ENCODE results near the gene TOP3B. TPM values are rescaled to one million over a fixed set of nuclear protein-coding genes. Genes with fewer than 3 reads are reported as not detected.
A peak's percentile ranks its signal among the peaks of the same experiment; 100 is the strongest.

TOP3B gene
- total RNA-seq, 1 experiment from 2014 or later: 29.3 TPM

GRCh38 chr22:21985214-21985613 lies 2.6 kb upstream of the TOP3B start:
- DNase-seq (ENCODE audit: unreplicated experiment): no peak

DNA sequence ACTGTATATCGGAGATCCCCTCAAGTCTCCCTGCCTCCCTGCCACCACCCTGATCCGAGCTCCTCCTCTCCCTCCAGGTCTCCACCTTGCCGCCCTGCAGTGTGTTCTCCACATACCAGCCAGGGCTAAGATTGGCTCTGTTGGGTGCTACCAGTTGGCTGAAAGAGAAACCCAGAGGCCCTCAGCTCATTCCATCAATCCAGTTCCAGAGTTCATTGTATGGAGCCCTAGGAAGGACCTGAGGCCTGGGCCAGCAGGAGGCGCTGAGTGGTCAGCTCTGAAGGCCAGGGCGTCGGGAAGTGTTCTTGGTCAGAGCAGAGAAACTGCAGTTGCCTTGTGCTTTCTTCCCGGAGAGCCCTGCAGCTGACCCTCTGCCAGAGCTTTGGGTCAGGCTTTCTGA lies 2.2 kb upstream of the TOP3B start:
- H3K4me1 Mint-ChIP-seq (ENCODE audit: insufficient read depth, unreplicated experiment): no peaks in the 10 kb centered on the region
- no TSS peak for BruUV-seq (replicated peaks)
- peak; percentile 27 for DNase-seq (ENCODE audit: unreplicated experiment)
- ChIA-PET POLR2A (no interaction called here), CTCF (interaction anchor here (0.5 to 1.0 kb wide), 4 partner anchors 12 to 1082 kb away, joined by 3 read pairs; no protein-coding TSS in a partner anchor)
- H3K27ac Mint-ChIP-seq (ENCODE audit: low read depth, unreplicated experiment): no peak overlapping the region
- intact Hi-C loops (cut with micrococcal nuclease): loop anchor here (10.0 kb wide), 1 partner anchor 130 kb away; no protein-coding TSS in a partner anchor
- H3K4me3 Mint-ChIP-seq (ENCODE audit: unreplicated experiment): no peak overlapping the region
- TF ChIP-seq, protein P1, sequence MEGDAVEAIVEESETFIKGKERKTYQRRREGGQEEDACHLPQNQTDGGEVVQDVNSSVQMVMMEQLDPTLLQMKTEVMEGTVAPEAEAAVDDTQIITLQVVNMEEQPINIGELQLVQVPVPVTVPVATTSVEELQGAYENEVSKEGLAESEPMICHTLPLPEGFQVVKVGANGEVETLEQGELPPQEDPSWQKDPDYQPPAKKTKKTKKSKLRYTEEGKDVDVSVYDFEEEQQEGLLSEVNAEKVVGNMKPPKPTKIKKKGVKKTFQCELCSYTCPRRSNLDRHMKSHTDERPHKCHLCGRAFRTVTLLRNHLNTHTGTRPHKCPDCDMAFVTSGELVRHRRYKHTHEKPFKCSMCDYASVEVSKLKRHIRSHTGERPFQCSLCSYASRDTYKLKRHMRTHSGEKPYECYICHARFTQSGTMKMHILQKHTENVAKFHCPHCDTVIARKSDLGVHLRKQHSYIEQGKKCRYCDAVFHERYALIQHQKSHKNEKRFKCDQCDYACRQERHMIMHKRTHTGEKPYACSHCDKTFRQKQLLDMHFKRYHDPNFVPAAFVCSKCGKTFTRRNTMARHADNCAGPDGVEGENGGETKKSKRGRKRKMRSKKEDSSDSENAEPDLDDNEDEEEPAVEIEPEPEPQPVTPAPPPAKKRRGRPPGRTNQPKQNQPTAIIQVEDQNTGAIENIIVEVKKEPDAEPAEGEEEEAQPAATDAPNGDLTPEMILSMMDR (IDR thresholded peaks at IDR 0.05; ENCODE audit: unreplicated experiment): no peak
- no peaks in the 10 kb centered on the region for H3K27me3 Mint-ChIP-seq (ENCODE audit: insufficient read depth, unreplicated experiment)
- no peaks in the 10 kb centered on the region for H3K9me3 Mint-ChIP-seq (ENCODE audit: unreplicated experiment)
- no peaks in the 10 kb centered on the region for H3K36me3 Mint-ChIP-seq (ENCODE audit: insufficient read depth, unreplicated experiment)

More at GRCh38 chr22:21985214-21985613, 2.6 kb upstream of the TOP3B start:
- no TSS peak for BruUV-seq (replicated peaks)
- CTCF ChIA-PET: interaction anchor here (0.5 to 1.0 kb wide), 6 partner anchors 8 to 1082 kb away, joined by 3 to 5 read pairs (median 3); no protein-coding TSS in a partner anchor
- POLR2A ChIA-PET: no interaction called here
- Mint-ChIP-seq H3K9me3 (ENCODE audit: unreplicated experiment) (no peaks in the 10 kb centered on the region), H3K4me1 (ENCODE audit: insufficient read depth, unreplicated experiment) (no peaks in the 10 kb centered on the region), H3K36me3 (ENCODE audit: insufficient read depth, unreplicated experiment) (no peaks in the 10 kb centered on the region), H3K27me3 (ENCODE audit: insufficient read depth, unreplicated experiment) (peaks cover 4% of the 10 kb centered on the region), H3K27ac (ENCODE audit: low read depth, unreplicated experiment) (no peak overlapping the region), H3K4me3 (ENCODE audit: unreplicated experiment) (no peak overlapping the region)
- intact Hi-C loops (cut with micrococcal nuclease): loop anchor here (10.0 kb wide), 1 partner anchor 130 kb away; no protein-coding TSS in a partner anchor
- TF ChIP-seq, protein P1 (IDR thresholded peaks at IDR 0.05; ENCODE audit: unreplicated experiment): no peak

DNA sequence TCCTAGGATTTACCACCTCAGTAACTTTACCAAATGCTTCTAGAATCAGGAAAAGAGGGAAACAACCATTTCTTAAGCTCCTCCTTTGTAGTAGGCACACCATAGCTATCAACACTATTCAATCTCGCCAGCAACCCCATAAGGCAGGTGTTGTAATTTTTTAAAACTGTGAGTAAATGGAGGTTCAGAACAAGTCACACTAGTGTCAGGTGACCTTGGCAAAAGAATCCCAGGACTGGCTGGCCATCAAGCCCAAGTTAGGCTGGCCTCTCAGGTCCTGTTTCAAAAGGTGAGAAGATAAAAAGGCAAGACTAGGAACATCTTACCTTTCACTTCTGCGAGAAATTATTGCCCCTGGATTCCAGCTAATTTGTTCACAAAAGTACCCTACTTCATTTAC lies 713 bp downstream of the TOP3B start:
- POLR2A ChIA-PET: interaction anchor here (0.6 to 2.1 kb wide), 16 partner anchors 9 to 228 kb away, joined by 3 to 18 read pairs (median 4); no protein-coding TSS in a partner anchor
- Mint-ChIP-seq H3K4me1 (ENCODE audit: insufficient read depth, unreplicated experiment) (no peaks in the 10 kb centered on the region), H3K36me3 (ENCODE audit: insufficient read depth, unreplicated experiment) (peaks cover 6% of the 10 kb centered on the region), H3K27me3 (ENCODE audit: insufficient read depth, unreplicated experiment) (no peaks in the 10 kb centered on the region), H3K9me3 (ENCODE audit: unreplicated experiment) (no peaks in the 10 kb centered on the region), H3K4me3 (ENCODE audit: unreplicated experiment) (peak overlapping the region; percentile 82), H3K27ac (ENCODE audit: low read depth, unreplicated experiment) (peak overlapping the region; percentile 79)
- intact Hi-C loops (cut with micrococcal nuclease): loop anchor here (10.0 kb wide), 1 partner anchor 133 kb away; no protein-coding TSS in a partner anchor
- DNase-seq (ENCODE audit: unreplicated experiment): no peak
- TF ChIP-seq, protein P1 (IDR thresholded peaks at IDR 0.05; ENCODE audit: unreplicated experiment): no peak
- BruUV-seq (replicated peaks): no TSS peak
- CTCF ChIA-PET: interaction anchor here (1.0 to 3.0 kb wide), 5 partner anchors 10 to 129 kb away, joined by 3 to 37 read pairs (median 4); no protein-coding TSS in a partner anchor

- intact Hi-C loops (cut with micrococcal nuclease): loop anchor here (10.0 kb wide), 1 partner anchor 134 kb away; no protein-coding TSS in a partner anchor
- Mint-ChIP-seq H3K36me3 (ENCODE audit: insufficient read depth, unreplicated experiment) (peaks cover 6% of the 10 kb centered on the region), H3K27ac (ENCODE audit: low read depth, unreplicated experiment) (no peak overlapping the region), H3K4me1 (ENCODE audit: insufficient read depth, unreplicated experiment) (no peaks in the 10 kb centered on the region), H3K4me3 (ENCODE audit: unreplicated experiment) (no peak overlapping the region), H3K9me3 (ENCODE audit: unreplicated experiment) (no peaks in the 10 kb centered on the region), H3K27me3 (ENCODE audit: insufficient read depth, unreplicated experiment) (no peaks in the 10 kb centered on the region)
- no peak for DNase-seq (ENCODE audit: unreplicated experiment)
- TF ChIP-seq, protein P1 (IDR thresholded peaks at IDR 0.05; ENCODE audit: unreplicated experiment): no peak
- no TSS peak for BruUV-seq (replicated peaks)
- ChIA-PET CTCF (interaction anchor here (0.6 to 3.0 kb wide), 3 partner anchors 9 to 186 kb away, joined by 3 to 37 read pairs (median 4); no protein-coding TSS in a partner anchor), POLR2A (no interaction called here)
These were observed 2.0 kb downstream of the TOP3B start for GRCh38 chr22:21980547-21980946.

Measured in MCF 10A (cell line).